Keratinocyte (primary cell): Measurements from ENCODE around the gene ZDHHC18. TPM values are rescaled to one million over a fixed set of nuclear protein-coding genes. Genes with fewer than 3 reads are reported as not detected.

Experiments used
- DNase-seq: peaks from one replicate; pipeline ENCODE4 v3.0.0-alpha.2; 2011; ENCODE audit warnings: low read depth, missing footprints, low spot score
- FAIRE-seq: peaks from 2 replicates; lab custom pipeline; 2011; peaks lifted over from hg19 to GRCh38; lab: Jason Lieb, UNC
- H2AFZ ChIP-seq: 2 replicates; pipeline ENCODE4 v1.6.0; 2012; ENCODE audit warnings: low read length, control low read depth, inconsistent platforms; ENCODE audit not compliant: control insufficient read depth
- H3K27ac ChIP-seq: 2 replicates; pipeline ENCODE4 v1.5.1; 2011; ENCODE audit warnings: low read length; ENCODE audit not compliant: control insufficient read depth, insufficient read depth
- H3K27me3 ChIP-seq: 3 replicates; pipeline ENCODE4 v1.6.0; 2011; ENCODE audit warnings: low read length; ENCODE audit not compliant: control insufficient read depth, insufficient read depth; ENCODE audit errors: extremely low read depth
- H3K36me3 ChIP-seq, 2 experiments: 2 replicates in 1 of 2; 3 replicates in 1 of 2; pipeline ENCODE4 v1.5.1; 2011; ENCODE audit warnings: low read length in 2 of 2, mild to moderate bottlenecking in 1 of 2; ENCODE audit not compliant: control insufficient read depth in 2 of 2, insufficient read depth in 2 of 2; ENCODE audit errors: extremely low read depth in 1 of 2
- H3K4me1 ChIP-seq: 3 replicates; pipeline ENCODE4 v1.5.1; 2011; ENCODE audit warnings: low read length; ENCODE audit not compliant: control insufficient read depth, insufficient read depth; ENCODE audit errors: extremely low read depth
- H3K4me2 ChIP-seq: 3 replicates; pipeline ENCODE4 v1.6.0; 2011; ENCODE audit warnings: low read depth, low read length; ENCODE audit not compliant: control insufficient read depth, insufficient read depth; ENCODE audit errors: extremely low read depth
- H3K4me3 ChIP-seq, 3 experiments: fragments of 200-600 bp in 1 of 3; sonication (generic) in 1 of 3; 2 replicates in 2 of 3; 3 replicates in 1 of 3; pipeline ENCODE4 v1.5.1; 2011 to 2016; ENCODE audit warnings: low read length in 3 of 3, mild to moderate bottlenecking in 3 of 3, control low read depth in 2 of 3, inconsistent platforms in 1 of 3, low read depth in 1 of 3, mixed read lengths in 1 of 3, mixed run types in 1 of 3, moderate library complexity in 1 of 3; ENCODE audit not compliant: control insufficient read depth in 2 of 3, insufficient read depth in 2 of 3; ENCODE audit errors: extremely low read depth in 1 of 3
- H3K79me2 ChIP-seq: 2 replicates; pipeline ENCODE4 v1.6.0; 2012; ENCODE audit warnings: low read length; ENCODE audit not compliant: control insufficient read depth, insufficient read depth
- H3K9ac ChIP-seq: 3 replicates; pipeline ENCODE4 v1.6.0; 2011; ENCODE audit warnings: low read length; ENCODE audit not compliant: control insufficient read depth, insufficient read depth; ENCODE audit errors: extremely low read depth
- H3K9me1 ChIP-seq: 3 replicates; pipeline ENCODE4 v1.6.0; 2011; ENCODE audit warnings: low read length; ENCODE audit not compliant: control insufficient read depth, insufficient read depth; ENCODE audit errors: extremely low read depth
- H3K9me3 ChIP-seq: 2 replicates; pipeline ENCODE4 v1.5.1; 2012; ENCODE audit warnings: low read depth, low read length; ENCODE audit not compliant: control insufficient read depth
- H4K20me1 ChIP-seq: 3 replicates; pipeline ENCODE4 v1.6.0; 2011; ENCODE audit warnings: low read length; ENCODE audit not compliant: control insufficient read depth, insufficient read depth; ENCODE audit errors: extremely low read depth
- CTCF ChIP-seq, 3 experiments: IDR thresholded peaks in 1 of 3; conservative IDR thresholded peaks in 1 of 3; optimal IDR thresholded peaks in 1 of 3; 2 replicates in 2 of 3; 3 replicates in 1 of 3; pipeline versions ENCODE3 to v1.5.1; 2011; ENCODE audit warnings: low read length in 3 of 3, mild to moderate bottlenecking in 3 of 3, moderate library complexity in 2 of 3, control low read depth in 1 of 3, inconsistent platforms in 1 of 3; ENCODE audit not compliant: insufficient read depth in 2 of 3; ENCODE audit errors: extremely low read depth in 1 of 3
- EZH2 ChIP-seq: IDR thresholded peaks from one replicate; pipeline ENCODE4 v1.6.1; 2012; ENCODE audit warnings: inconsistent platforms, mild to moderate bottlenecking, low read length, moderate library complexity
- dilution Hi-C: fragments of 300-500 bp; cut with MboI; formaldehyde crosslinking; loops from one replicate; pipeline ENCODE4 v1.7.0; 2020; ENCODE audit warnings: low sequenced_read_pairs; ENCODE audit not compliant: extremely low pct_ligation_motif_present
- polyA plus RNA-seq, 5 experiments: library from polyadenylated mRNA; depleted of rRNA in 3 of 5; stranded (reverse) in 3 of 5; stranded (forward) in 1 of 5; unstranded in 1 of 5; fragments of >200 nt; gene quantifications; 1 replicate in 1 of 5; 2 replicates in 3 of 5; 3 replicates in 1 of 5; pipeline versions ENCODE4 v1.2.1 to v1.2.3, GENCODE V29; 2011 to 2012; ENCODE audit warnings: missing spikeins in 2 of 5, low read depth in 1 of 5, low replicate concordance in 1 of 5

The ZDHHC18 gene
- polyA plus RNA-seq, 1 donor (not counting 4 experiments of a cell fraction or from before 2014, with no cell fraction given): 18.1 TPM

DNA sequence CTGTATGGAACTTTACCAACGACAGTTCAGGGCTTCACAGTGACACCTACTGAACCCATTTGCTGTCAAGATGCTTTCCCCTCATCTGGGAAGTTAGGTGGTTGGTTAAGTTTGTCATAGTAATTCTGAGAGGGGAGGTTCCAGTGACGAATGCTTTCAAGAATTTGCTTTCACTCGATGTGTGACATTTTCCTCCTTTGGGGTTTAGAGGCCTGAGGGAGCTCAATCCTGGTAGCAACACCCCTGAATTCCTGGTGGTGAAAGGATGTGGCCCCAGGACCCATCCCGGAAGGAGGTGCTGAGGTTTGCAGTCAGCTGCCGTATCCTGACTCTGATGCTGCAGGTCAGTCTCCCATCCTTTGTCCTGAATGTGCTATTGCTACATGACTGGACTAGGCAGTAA lies 35.9 kb upstream of the ZDHHC18 start:
- Histone ChIP-seq H4K20me1 (no peaks in the 10 kb centered on the region), H3K27ac (no peak overlapping the region), H3K4me1 (peaks cover 28% of the 10 kb centered on the region), H3K27me3 (no peaks in the 10 kb centered on the region), H3K79me2 (peaks cover 1% of the 10 kb centered on the region), H3K9ac (no peak overlapping the region), H2AFZ (no peak overlapping the region), H3K9me3 (no peaks in the 10 kb centered on the region), H3K9me1 (no peaks in the 10 kb centered on the region), H3K36me3 (peaks cover 10 to 17% of the 10 kb centered on the region in 2 experiments), H3K4me3 (no peak overlapping the region), H3K4me2 (no peak overlapping the region)
- FAIRE-seq (no peak), DNase-seq (no peak)
- TF ChIP-seq EZH2: no peak
- no peak for TF ChIP-seq CTCF (optimal IDR thresholded peaks at IDR 0.05 in 1 of 3, IDR thresholded peaks at IDR 0.05 in 1 of 3, conservative IDR thresholded peaks at IDR 0.05 in 1 of 3; ENCODE audit: extremely low read depth in 1 of 3, insufficient read depth in 2 of 3, low read length in 3 of 3)
- dilution Hi-C loops: no loop called here

DNA sequence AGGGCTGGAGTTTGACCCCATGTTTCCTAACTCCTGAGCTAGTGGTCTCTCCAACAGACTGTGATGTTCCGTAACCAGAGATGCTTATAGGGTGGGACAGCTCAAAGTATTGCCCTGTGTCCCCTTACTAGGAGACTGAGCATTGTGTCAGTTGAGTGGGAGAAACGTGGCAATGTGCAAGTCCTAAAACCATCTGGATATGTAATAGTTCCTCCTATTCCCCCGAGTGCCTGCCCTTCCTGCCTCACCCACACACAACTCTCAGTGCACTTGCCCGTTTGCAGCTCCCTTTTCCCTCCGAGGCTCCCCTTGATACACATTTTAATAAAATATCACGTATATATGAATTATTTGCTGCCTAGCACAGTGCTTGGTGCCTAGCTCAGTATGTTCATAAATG lies 35.3 kb upstream of the ZDHHC18 start:
- Histone ChIP-seq H3K9ac (no peak overlapping the region), H3K27me3 (no peaks in the 10 kb centered on the region), H2AFZ (no peak overlapping the region), H3K27ac (no peak overlapping the region), H4K20me1 (no peaks in the 10 kb centered on the region), H3K4me2 (no peak overlapping the region), H3K4me3 (no peak overlapping the region), H3K9me1 (no peaks in the 10 kb centered on the region), H3K36me3 (peaks cover 10 to 17% of the 10 kb centered on the region in 2 experiments), H3K4me1 (peaks cover 23% of the 10 kb centered on the region), H3K9me3 (no peaks in the 10 kb centered on the region), H3K79me2 (peaks cover 1% of the 10 kb centered on the region)
- TF ChIP-seq EZH2 (no peak), CTCF (optimal IDR thresholded peaks at IDR 0.05 in 1 of 3, IDR thresholded peaks at IDR 0.05 in 1 of 3, conservative IDR thresholded peaks at IDR 0.05 in 1 of 3; ENCODE audit: extremely low read depth in 1 of 3, insufficient read depth in 2 of 3, low read length in 3 of 3) (no peak)
- FAIRE-seq (no peak), DNase-seq (no peak)
- dilution Hi-C loops: no loop called here
